HG02970 (cell line): ENCODE data around the gene ZDHHC16.
"Not testable (repeated sequence)": the region's sequence is repeated elsewhere in the genome, so short reads cannot be mapped to it uniquely, and the experiment has no call there.

Experiments used
- ATAC-seq: cut with Tn5 transposase; IDR thresholded peaks from one replicate; pipeline ENCODE4 v1.9.1; 2021; ENCODE audit warnings: mild to moderate bottlenecking, moderate library complexity, moderate number of reproducible peaks; ENCODE audit not compliant: unreplicated experiment, low FRiP score

The ZDHHC16 gene

DNA sequence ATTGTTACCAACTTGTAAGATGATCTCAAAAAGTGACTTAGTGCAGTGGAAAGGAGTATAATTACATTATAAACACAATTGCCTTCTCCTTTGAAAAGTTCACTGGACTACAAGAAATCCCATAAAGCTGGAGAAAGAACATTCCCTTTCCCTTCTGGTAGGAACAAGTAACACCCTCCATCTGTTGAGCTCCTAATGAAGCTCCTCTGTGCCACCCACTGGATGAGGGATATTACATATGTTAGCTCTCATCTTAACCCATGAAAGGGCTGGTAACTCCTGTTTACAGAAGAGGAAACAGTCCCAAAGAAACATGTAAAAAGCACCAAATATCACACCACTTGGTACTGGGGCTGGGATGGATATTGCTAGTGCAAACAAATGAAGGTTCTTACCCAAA is 11.9 kb upstream of the ZDHHC16 start:
- no peak for ATAC-seq

- ATAC-seq: no peak
Measured at GRCh38 chr10:97434557-97434956, 11.4 kb upstream of the ZDHHC16 start.

DNA sequence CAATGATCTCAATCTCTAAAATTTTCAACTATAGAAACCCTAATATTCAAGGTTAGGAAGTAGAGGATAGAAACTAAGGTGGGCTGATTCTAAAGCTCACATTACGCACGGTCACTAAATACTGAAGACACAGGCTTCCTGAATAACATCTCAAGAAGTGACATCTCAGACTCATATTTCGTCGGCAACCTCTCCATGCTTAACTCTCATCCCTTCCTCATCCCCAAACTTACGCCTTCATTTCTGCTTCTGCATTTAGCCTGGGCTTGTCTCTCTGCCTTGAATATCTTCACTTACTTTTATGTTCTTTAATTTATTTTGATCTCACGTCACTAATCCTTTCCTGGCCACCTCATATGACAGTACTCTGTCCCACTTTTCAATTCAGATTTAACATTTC is 10.8 kb upstream of the ZDHHC16 start:
- ATAC-seq: no peak

DNA sequence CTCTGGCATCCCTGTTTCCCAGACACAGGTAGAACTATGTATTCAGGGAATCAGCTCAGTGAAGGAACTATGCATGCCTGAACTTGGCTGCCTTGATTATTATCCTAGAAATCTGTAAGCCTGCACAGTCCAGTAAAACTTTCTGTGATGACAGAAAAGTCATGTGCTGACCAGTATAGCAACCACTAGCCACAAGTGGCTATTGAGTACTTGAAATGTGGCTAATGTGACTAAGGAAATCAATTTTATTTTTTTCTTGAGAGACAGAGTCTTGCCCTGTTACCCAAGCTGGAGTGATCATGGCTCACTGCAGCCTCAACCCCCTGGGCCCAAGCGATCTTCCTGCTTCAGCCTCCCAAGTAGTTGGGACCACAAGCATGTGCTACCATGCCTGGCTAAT is 3.7 kb upstream of the ZDHHC16 start:
- ATAC-seq: no peak

DNA sequence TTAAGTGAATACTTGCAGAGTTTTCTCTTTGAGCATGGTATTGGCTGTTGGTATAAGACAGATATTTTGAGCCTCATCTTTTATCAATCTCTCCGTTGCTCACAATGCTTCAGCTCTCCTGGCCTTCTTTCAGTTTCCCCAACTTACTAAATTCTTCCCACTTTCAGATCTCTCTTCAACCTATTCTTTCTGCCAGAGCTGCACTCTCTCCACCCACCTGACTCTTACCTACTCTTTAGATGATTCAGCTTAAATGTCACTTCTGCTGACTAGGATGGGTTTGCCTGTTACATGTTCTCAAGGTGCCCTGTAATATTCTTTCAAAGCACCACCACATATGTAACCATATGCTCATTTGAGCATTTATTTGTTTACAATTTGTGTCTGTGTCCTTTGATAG is 1.8 kb upstream of the ZDHHC16 start:
- no peak for ATAC-seq

GRCh38 chr10:97445357-97445721 is 636 bp upstream of the ZDHHC16 start:
- no peak for ATAC-seq

DNA sequence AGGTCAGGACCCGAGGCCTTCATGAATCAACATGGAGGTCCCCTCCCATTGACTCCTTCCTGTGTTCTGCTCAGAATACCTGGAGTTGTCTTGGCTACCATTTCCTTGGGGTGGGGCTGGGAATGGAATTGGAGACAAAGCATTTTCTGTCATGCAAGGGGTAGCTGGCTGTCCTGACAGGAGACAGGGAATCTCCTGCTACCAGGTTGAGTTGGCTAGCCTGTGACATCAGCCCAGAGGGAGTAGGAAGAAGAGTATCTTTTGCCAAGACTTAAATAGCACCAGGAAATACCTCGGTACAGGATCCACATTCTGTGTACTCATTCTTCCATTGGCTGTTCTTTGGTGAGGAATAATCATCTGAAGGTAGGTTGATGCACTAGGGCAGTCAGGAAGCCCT is 4.9 kb downstream of the ZDHHC16 start:
- no peak for ATAC-seq

DNA sequence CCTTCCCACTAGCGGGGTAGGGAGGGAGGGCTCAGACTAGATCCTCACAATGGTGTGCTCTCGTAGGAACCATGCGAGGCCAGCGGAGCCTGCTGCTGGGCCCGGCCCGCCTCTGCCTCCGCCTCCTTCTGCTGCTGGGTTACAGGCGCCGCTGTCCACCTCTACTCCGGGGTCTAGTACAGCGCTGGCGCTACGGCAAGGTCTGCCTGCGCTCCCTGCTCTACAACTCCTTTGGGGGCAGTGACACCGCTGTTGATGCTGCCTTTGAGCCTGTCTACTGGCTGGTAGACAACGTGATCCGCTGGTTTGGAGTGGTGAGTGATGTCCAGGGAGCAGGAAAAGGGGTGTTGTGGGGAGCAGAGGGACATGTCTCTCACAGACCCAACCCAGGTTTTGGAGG is 5.6 kb downstream of the ZDHHC16 start:
- ATAC-seq: no peak

DNA sequence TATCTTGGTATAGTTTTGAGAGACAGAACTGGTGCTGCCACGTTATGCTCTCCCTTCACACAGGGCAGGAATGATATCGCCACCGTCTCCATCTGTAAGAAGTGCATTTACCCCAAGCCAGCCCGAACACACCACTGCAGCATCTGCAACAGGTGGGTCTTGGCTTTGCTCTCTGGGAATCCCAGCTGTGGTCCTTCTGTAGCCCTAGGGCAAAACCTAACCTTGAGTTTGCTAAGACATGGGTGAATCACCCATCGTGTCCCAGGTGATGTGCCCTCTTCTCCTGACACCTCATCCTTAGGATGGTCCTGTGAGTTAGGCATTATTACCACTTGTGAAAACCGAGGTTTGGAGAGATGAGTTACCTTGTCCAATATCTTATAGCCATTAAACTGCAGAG is 6.4 kb downstream of the ZDHHC16 start:
- no peak for ATAC-seq

DNA sequence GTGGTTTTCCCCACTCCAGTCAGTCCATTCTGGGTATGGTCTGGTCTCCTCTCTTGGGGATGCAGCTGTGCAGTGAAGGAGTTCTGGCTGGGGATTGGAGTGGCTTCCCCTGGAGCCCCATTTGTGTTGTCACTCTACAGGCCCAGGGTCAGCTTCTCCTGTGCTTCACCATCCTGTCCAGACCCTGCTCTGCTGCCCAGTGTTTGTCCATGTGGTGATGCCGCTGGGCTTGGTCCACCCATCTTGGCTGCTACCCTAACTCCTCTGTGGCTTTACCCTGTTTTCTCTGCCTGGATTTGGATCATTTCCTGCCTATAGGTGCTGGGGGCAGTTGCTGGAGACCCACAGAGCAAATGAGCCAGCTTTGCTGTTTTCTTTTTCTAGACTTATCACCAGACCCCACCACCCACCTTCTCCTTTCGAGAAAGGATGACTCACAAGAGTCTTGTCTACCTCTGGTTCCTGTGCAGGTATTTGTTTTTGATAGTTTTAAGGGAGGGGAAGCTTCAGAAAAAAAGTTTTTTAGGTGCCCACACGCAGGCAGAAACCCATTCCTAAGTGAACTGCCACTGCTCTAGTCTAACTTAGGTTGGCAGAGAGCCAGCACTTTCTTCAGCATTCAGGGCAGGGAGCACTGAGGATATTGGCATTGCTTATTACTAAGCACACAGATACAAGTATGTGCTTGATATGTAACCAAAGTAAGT is 8.5 kb downstream of the ZDHHC16 start:
- ATAC-seq: no peak

DNA sequence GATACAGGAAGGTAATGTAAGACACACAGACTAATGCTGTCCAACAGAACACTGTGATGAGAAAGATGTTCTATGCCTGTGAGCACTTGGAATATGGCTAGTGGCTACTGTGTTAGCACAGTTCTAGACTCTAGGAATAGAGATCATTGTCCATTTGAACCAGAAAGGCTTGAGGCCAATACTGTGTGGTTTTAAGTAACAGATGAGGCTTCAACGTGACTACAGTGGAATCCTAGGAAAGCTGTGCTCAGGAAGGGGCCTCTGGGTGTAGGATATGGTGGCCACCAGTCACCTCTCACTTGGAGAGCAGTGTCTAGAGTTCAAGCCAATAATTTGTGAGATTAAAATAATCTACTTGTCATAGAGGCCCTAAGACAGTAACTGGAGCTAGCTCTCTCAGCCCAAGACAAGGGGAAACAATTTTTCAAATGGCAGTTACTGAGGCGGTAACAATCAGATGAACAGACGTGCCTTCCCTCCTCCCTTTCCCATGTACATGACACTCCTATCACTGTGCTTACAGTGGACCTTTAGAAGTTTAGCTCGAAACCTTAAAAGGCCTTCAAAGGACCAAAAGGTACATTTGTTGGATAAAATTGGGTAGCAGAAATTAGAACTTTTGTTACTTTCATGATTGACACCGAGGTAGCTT is 10.2 kb downstream of the ZDHHC16 start:
- ATAC-seq: no peak

- ATAC-seq: no peak
Measured at GRCh38 chr10:97456686-97457065, 10.7 kb downstream of the ZDHHC16 start.

- no peak for ATAC-seq
Measured at GRCh38 chr10:97459111-97459510, 13.1 kb downstream of the ZDHHC16 start.

DNA sequence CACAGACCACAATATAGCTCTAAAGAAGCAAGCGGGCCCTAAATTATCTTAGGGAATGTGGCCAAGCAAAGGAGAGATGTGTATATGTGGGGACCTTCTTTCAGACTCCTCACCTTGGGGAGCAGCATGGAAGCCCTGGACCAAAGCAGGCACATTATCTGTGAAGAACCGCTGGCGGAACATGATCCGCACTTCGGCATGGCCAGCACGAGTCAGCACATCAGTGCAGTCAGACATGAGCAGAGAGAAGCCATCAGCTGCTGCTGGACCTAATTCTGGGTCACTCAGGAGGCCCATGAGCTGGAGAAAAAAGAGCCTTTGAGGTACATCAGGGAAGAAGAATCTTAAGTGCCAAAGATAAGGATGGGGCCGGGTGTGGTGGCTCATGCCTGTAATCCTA is 14.0 kb downstream of the ZDHHC16 start:
- no peak for ATAC-seq

DNA sequence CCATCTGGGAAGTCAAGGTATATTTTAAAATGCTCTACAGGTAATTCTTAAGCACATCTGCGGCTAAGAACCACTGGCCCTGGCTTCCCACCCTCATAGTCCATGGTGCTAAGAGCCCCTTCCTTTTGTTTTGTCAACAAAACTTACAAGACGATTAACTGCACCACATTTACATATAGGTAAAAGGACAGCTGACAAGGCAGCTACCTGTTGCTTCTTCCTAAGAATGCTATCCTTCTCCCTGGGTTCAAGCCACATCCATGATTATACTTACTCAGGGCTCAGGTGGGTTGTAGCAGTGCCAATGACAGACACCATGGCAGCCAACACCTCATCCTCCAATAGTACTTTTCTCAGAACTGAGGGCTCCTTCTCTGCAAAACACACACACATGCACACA is 16.3 kb downstream of the ZDHHC16 start:
- no peak for ATAC-seq

GRCh38 chr10:97463363-97464132 is 17.6 kb downstream of the ZDHHC16 start:
- no peak for ATAC-seq

- no peak for ATAC-seq
Measured at GRCh38 chr10:97464226-97464625, 18.3 kb downstream of the ZDHHC16 start.

GRCh38 chr10:97465982-97466381 is 20.0 kb downstream of the ZDHHC16 start:
- ATAC-seq: no peak

- no peak for ATAC-seq
Measured at GRCh38 chr10:97466755-97467154, 20.8 kb downstream of the ZDHHC16 start.

- ATAC-seq: no peak
Measured at GRCh38 chr10:97468162-97468561, 22.2 kb downstream of the ZDHHC16 start.

DNA sequence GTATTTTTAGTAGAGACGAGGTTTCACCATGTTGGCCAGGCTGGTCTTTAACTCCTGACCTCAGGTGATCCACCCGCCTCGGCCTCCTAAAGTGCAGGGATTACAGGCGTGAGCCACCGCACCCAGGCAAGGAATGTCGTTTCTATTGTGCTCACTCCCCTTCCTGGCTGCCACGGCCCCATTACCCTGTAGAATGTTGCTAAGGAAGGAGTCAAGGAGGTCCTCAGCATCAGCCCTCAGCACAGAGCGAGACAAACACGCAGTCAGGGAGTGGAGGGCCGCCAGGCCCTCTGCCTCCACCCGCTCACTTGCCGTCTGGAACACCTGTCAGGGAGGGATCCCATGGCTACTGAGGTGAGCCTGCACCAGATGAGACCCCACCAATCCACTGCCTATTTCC is 22.8 kb downstream of the ZDHHC16 start:
- not testable (repeated sequence) for ATAC-seq

DNA sequence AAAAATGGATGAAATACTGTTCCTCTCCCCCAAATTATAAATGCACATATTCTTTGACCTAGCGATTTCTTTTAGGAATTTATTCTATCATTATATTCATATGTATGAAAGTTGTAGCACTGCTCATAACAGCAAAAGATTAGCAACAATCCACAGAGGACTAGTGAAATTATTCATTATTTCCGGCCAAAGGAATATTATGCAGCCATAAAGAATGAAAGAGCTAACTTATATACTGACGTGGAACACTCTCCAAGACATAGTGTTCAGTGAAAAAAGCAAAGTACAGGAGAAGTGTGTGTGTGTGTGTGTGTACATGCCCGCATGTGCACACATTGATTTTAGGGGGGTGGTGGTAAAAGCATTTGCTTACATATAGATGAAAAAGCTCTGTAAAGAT is 28.9 kb downstream of the ZDHHC16 start:
- no peak for ATAC-seq
